GM10248 (cell line): Measurements from ENCODE around the gene DCTPP1.
A peak's percentile ranks its signal among the peaks of the same experiment; 100 is the strongest.

Experiments used
- CTCF ChIA-PET: fragments of 300-600 bp; sonication (Branson Sonifier 250); formaldehyde crosslinking; extraction: SDS; loops from one replicate; lab custom pipeline; 2021; ENCODE audit warnings: antibody characterized with exemption; lab: Yijun Ruan, JAX
- POLR2A ChIA-PET: fragments of 350-650 bp; sonication (Branson Sonifier 250); formaldehyde crosslinking; extraction: SDS; loops from one replicate; lab custom pipeline; 2020; ENCODE audit warnings: antibody characterized with exemption; lab: Yijun Ruan, JAX
- DNase-seq: peaks from one replicate; pipeline ENCODE4 v3.0.0; 2012; ENCODE audit errors: extremely low spot score
- TF ChIP-seq, protein P1 (sequence below): IDR thresholded peaks from 2 replicates; pipeline ENCODE4 v1.5.1; 2012; ENCODE audit warnings: mild to moderate bottlenecking, low read depth; ENCODE audit errors: extremely low read depth, missing control alignments, control extremely low read depth

The DCTPP1 gene

DNA sequence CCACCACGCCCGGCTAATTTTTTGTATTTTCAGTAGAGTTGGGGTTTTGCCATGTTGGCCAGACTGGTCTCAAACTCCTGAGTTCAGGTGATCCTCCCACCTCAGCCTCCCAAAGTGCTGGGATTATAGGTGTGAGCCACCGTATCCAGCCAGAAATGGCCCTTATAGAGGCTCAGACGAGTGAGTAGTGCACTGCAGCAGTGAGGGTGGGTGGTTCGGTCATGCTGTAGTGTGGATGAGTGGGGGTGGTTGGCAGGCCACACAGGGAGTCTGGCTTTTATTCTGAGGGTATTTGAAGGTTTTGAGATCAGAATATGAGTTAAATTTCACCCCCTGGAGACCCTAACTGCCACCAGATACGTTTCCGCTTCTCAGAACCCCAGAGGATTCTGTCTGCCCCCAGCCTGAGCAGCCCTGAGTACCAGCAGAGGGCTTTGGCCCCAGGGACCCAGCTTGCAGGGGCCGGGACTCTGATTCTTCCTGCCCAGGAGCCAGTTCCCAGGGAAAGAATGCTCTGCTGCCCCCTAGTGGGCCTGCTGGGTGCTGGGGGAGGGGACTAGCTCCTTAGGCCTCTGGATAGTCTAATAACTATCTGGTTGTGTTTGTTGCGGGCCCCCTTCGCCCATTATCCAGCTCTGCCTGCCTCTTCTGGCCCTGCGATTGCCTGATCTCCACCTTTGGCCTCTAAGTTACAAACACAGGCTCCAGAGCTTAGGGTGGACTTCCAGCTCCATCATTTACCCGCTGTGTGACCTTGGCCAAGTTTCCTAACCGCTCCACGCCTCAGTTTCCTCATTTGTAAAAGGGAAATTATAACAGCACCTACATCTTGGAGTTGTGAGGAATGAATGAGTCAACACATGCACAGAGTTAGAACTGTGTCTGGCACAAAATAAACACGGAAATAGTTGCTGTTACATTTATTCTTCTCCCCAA, 20.4 kb downstream of the DCTPP1 start:
- TF ChIP-seq, protein P1, sequence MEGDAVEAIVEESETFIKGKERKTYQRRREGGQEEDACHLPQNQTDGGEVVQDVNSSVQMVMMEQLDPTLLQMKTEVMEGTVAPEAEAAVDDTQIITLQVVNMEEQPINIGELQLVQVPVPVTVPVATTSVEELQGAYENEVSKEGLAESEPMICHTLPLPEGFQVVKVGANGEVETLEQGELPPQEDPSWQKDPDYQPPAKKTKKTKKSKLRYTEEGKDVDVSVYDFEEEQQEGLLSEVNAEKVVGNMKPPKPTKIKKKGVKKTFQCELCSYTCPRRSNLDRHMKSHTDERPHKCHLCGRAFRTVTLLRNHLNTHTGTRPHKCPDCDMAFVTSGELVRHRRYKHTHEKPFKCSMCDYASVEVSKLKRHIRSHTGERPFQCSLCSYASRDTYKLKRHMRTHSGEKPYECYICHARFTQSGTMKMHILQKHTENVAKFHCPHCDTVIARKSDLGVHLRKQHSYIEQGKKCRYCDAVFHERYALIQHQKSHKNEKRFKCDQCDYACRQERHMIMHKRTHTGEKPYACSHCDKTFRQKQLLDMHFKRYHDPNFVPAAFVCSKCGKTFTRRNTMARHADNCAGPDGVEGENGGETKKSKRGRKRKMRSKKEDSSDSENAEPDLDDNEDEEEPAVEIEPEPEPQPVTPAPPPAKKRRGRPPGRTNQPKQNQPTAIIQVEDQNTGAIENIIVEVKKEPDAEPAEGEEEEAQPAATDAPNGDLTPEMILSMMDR = peak; percentile 96
- ChIA-PET POLR2A (interaction anchor here (1.0 to 1.2 kb wide), 3 partner anchors 9 to 27 kb away, joined by 4 to 8 read pairs (median 4); partner anchors contain the start of gene SEPTIN1), CTCF (interaction anchor here (0.5 to 6.3 kb wide), 43 partner anchors 10 to 318 kb away, joined by 3 to 58 read pairs (median 5); partner anchors contain the start of genes CD2BP2, DCTPP1, SEPTIN1 and TBC1D10B)
- peak; percentile 88 for DNase-seq

DNA sequence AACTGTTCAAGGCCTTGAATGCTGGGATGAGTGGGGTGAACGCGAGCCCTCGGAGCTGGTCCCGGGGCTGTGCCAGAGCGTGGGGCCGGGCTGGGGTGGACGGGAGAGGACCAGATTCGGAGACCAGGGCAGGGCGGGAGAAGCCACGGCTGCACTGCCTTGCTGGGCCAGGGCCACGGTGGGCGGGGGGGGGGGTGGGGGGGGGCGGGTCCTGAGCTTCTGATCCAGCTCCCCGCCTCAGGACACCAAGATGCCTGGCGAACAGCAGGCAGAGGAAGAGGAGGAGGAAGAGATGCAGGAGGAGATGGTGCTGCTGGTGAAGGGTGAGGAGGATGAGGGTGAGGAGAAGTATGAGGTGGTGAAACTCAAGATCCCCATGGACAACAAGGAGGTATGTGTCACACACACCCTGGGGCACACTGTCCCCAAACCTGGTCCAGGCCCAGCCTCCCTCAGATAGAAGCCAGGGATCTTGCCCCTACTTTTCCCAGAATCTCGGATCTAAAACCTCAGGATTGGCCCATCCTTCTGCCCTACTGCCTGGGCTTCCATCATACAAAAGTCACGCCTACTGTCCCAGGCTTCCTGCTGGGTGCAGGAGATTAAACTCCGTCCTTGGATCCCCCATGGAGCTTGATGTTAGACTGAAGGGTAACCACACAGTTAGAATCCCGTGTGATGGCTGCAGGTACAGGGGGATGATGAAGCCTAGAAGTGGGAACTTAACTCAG, 21.9 kb downstream of the DCTPP1 start:
- TF ChIP-seq, protein P1 = no peak
- no peak for DNase-seq
- ChIA-PET CTCF (interaction anchor here (0.8 to 6.3 kb wide), 17 partner anchors 9 to 315 kb away, joined by 3 to 58 read pairs (median 7); partner anchors contain the start of genes DCTPP1, TBC1D10B, ZNF48 and ZNF764), POLR2A (interaction anchor here (0.6 to 1.0 kb wide), 4 partner anchors 8 to 282 kb away, joined by 3 to 4 read pairs (median 4); no protein-coding TSS in a partner anchor)

DNA sequence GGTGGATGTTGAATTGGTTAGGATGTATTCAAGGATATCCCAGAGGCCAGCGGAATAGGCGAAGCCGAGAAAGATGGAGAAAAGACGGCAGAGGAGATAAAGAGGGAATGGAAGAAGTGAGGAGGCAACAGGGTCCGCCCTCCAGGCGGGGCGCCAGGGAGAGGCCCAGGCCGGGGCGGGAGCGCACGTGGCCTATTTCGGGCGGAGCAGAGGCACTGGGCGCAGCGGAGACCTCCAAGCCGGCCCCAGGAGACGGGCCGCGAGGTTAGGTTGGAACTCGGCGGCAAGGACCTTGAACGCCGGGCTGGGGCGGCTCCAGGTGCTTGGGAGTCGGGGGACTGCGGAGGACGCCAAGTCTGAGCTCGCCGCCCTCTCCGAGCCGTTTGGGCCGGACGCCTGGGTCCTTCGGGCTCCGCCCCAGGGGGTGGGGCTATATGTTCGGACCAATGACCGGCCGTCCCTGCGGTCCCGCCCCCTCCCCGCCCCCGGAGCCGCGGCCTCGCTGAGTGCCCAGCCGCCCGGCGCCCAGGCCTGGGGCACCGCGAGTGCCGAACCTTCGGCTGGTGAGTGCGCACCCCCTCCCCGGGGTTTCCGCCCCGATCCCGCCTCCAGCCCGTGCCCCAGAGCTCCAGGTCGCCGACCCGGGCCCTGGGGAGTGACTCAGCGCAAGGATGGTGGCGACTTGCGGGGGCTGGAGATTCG, 22.6 kb downstream of the DCTPP1 start, which contains the start of gene ZNF771:
TSS of gene ZNF771 (plus strand) at position 505 of the 702 bp plus-strand sequence. CDS start 448 bp downstream, outside the sequence.
- peak; percentile 93 for DNase-seq
- POLR2A ChIA-PET = interaction anchor here (0.6 to 1.0 kb wide), 3 partner anchors 9 to 232 kb away, joined by 3 to 4 read pairs (median 3); no protein-coding TSS in a partner anchor
- TF ChIP-seq, protein P1 = no peak
- CTCF ChIA-PET = interaction anchor here (0.8 to 6.3 kb wide), 18 partner anchors 8 to 236 kb away, joined by 3 to 58 read pairs (median 4); partner anchors contain the start of genes DCTPP1, TBC1D10B, ZNF48 and ZNF764

- CTCF ChIA-PET = interaction anchor here (0.8 to 6.3 kb wide), 14 partner anchors 8 to 237 kb away, joined by 3 to 58 read pairs (median 8); partner anchors contain the start of genes DCTPP1, TBC1D10B and ZNF48
- TF ChIP-seq, protein P1 = no peak
- POLR2A ChIA-PET = interaction anchor here (1.0 kb wide), 1 partner anchor 9 kb away, joined by 3 read pairs; no protein-coding TSS in a partner anchor
Observed at GRCh38 chr16:30406795-30407101, 23.1 kb downstream of the DCTPP1 start.

GRCh38 chr16:30401768-30402425, 27.9 kb downstream of the DCTPP1 start:
- CTCF ChIA-PET = interaction anchor here (0.7 to 1.8 kb wide), 5 partner anchors 10 to 28 kb away, joined by 3 to 6 read pairs (median 3); partner anchors contain the start of genes DCTPP1 and SEPTIN1
- DNase-seq = no peak
- TF ChIP-seq, protein P1 = no peak
- POLR2A ChIA-PET = interaction anchor here (0.5 kb wide), 1 partner anchor 111 kb away, joined by 4 read pairs; no protein-coding TSS in a partner anchor

More at GRCh38 chr16:30406795-30407101, 23.1 kb downstream of the DCTPP1 start:
- no peak for DNase-seq
